ENCODE results near the gene AGER.

AGER gene

GRCh38 chr6:32164295-32164694 is 19.8 kb downstream of the AGER start, which contains the start of gene EGFL8:
EGFL8 (plus strand) TSS chr6:32164595; CDS start chr6:32166166, 1,571 bp downstream.
- no peaks in the 10 kb centered on the region for H4K20me1 ChIP-seq (ENCODE audit: insufficient read depth, low read length, poor library complexity, severe bottlenecking)
- H3K4me2 ChIP-seq (ENCODE audit: low read depth, low read length, poor library complexity, severe bottlenecking), result no peak within 1 kb of the TSS
- H3K9me2 ChIP-seq (replicated peaks; ENCODE audit: low read depth, low read length), result no peaks in the 10 kb centered on the region
- peaks cover 17% of the 10 kb centered on the region; the same call in 1 of the 2 replicates for H3K36me3 ChIP-seq (ENCODE audit: insufficient read depth, low read length)
- H3K27me3 ChIP-seq (ENCODE audit: insufficient read depth, low read length, poor library complexity, severe bottlenecking), result no peaks in the 10 kb centered on the region
- TF ChIP-seq CTCF (conservative IDR thresholded peaks at IDR 0.05; ENCODE audit: low read length) (no peak), EZH2phosphoT487 (IDR thresholded peaks at IDR 0.05; ENCODE audit: borderline replicate concordance) (no peak)
- H3K4me3 ChIP-seq (ENCODE audit: low read length, poor library complexity, severe bottlenecking), result no peak within 1 kb of the TSS
- H3K4me1 ChIP-seq (ENCODE audit: insufficient read depth, low read length, poor library complexity, severe bottlenecking), result no peaks in the 10 kb centered on the region
- H3K9ac ChIP-seq (ENCODE audit: low read depth, low read length, poor library complexity, severe bottlenecking), result no peak within 1 kb of the TSS
- H3F3A ChIP-seq (ENCODE audit: low read depth), result no peaks in the 10 kb centered on the region
- H3K79me2 ChIP-seq (ENCODE audit: insufficient read depth, low read length), result no peaks in the 10 kb centered on the region
- H2AFZ ChIP-seq (ENCODE audit: low read length), result no peak within 1 kb of the TSS
- no peaks in the 10 kb centered on the region for H3K9me3 ChIP-seq (ENCODE audit: insufficient read depth, low read depth, low read length)

- no peaks in the 10 kb centered on the region for H3K9me2 ChIP-seq (replicated peaks; ENCODE audit: low read depth, low read length)
- no peaks in the 10 kb centered on the region for H3F3A ChIP-seq (ENCODE audit: low read depth)
- H3K4me1 ChIP-seq (ENCODE audit: insufficient read depth, low read length, poor library complexity, severe bottlenecking), result no peaks in the 10 kb centered on the region
- no peak overlapping the region for H3K9ac ChIP-seq (ENCODE audit: low read depth, low read length, poor library complexity, severe bottlenecking)
- no peaks in the 10 kb centered on the region for H3K79me2 ChIP-seq (ENCODE audit: insufficient read depth, low read length)
- no peaks in the 10 kb centered on the region for H3K27me3 ChIP-seq (ENCODE audit: insufficient read depth, low read length, poor library complexity, severe bottlenecking)
- H3K36me3 ChIP-seq (ENCODE audit: insufficient read depth, low read length), result peaks cover 14% of the 10 kb centered on the region; the same call in 1 of the 2 replicates
- H3K4me3 ChIP-seq (ENCODE audit: low read length, poor library complexity, severe bottlenecking), result no peak overlapping the region
- no peak for TF ChIP-seq CTCF (conservative IDR thresholded peaks at IDR 0.05; ENCODE audit: low read length)
- no peak for TF ChIP-seq EZH2phosphoT487 (IDR thresholded peaks at IDR 0.05; ENCODE audit: borderline replicate concordance)
- H3K4me2 ChIP-seq (ENCODE audit: low read depth, low read length, poor library complexity, severe bottlenecking), result no peak overlapping the region
- H3K9me3 ChIP-seq (ENCODE audit: insufficient read depth, low read depth, low read length), result no peaks in the 10 kb centered on the region
- H4K20me1 ChIP-seq (ENCODE audit: insufficient read depth, low read length, poor library complexity, severe bottlenecking), result no peaks in the 10 kb centered on the region
- H2AFZ ChIP-seq (ENCODE audit: low read length), result no peak overlapping the region
These were observed 20.3 kb downstream of the AGER start for GRCh38 chr6:32163559-32164258.

- Histone ChIP-seq H3K27me3 (ENCODE audit: insufficient read depth, low read length, poor library complexity, severe bottlenecking) (no peaks in the 10 kb centered on the region), H3K4me3 (ENCODE audit: low read length, poor library complexity, severe bottlenecking) (no peak overlapping the region), H3K9ac (ENCODE audit: low read depth, low read length, poor library complexity, severe bottlenecking) (no peak overlapping the region), H4K20me1 (ENCODE audit: insufficient read depth, low read length, poor library complexity, severe bottlenecking) (no peaks in the 10 kb centered on the region), H3K36me3 (ENCODE audit: insufficient read depth, low read length) (peaks cover 11% of the 10 kb centered on the region; the same call in 1 of the 2 replicates), H2AFZ (ENCODE audit: low read length) (no peak overlapping the region), H3K4me2 (ENCODE audit: low read depth, low read length, poor library complexity, severe bottlenecking) (no peak overlapping the region), H3K9me2 (replicated peaks; ENCODE audit: low read depth, low read length) (no peaks in the 10 kb centered on the region), H3K4me1 (ENCODE audit: insufficient read depth, low read length, poor library complexity, severe bottlenecking) (peaks cover 19% of the 10 kb centered on the region), H3F3A (ENCODE audit: low read depth) (no peaks in the 10 kb centered on the region), H3K79me2 (ENCODE audit: insufficient read depth, low read length) (peaks cover 17% of the 10 kb centered on the region), H3K9me3 (ENCODE audit: insufficient read depth, low read depth, low read length) (no peaks in the 10 kb centered on the region)
- no peak for TF ChIP-seq EZH2phosphoT487 (IDR thresholded peaks at IDR 0.05; ENCODE audit: borderline replicate concordance)
These were observed 26.0 kb downstream of the AGER start for GRCh38 chr6:32158052-32158451.

Data from Loucy (cell line).